KBM-7 (cell line): ENCODE measurements around the gene PPTC7.
"Not testable (repeated sequence)": the region's sequence is repeated elsewhere in the genome, so short reads cannot be mapped to it uniquely, and the experiment has no call there.

ENCODE experiments used
- DNase-seq: peaks from one replicate; pipeline ENCODE4 v3.0.0-alpha.2; 2015
- in situ Hi-C: fragments of 300-500 bp; cut with MboI; formaldehyde crosslinking; loops from 2 replicates; pipeline ENCODE4 v1.14.3; 2020; ENCODE audit warnings: low sequenced_read_pairs, low pct_unique_long_range_greater_than_20kb, mixed read lengths

Gene PPTC7

DNA sequence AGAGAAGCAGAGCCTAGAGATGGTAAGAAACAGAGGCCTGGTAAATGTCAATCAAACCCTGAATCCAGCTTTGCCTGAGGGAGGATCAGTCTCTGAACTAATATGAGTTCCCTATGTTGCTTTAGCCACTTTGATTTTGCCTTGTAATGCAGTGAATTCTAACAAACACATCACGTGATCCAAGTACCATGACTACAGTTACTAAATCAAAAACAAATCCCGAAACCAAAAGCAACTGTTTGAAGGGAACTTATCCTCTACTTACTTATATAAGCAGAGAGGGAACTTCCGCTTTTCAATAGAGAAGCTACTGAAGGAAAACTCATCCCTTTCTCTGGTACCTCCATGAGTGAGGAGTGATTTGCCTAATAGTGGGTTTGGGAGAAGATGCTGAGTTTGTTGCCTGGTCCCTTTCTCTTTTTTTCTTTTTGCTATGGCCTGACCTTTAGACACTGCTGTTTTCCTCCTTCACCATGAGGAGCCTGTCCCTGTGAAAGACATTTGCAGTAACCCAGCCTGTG is 7.7 kb upstream of the PPTC7 start:
- in situ Hi-C loops: no loop called here
- peak; percentile 87 for DNase-seq

DNA sequence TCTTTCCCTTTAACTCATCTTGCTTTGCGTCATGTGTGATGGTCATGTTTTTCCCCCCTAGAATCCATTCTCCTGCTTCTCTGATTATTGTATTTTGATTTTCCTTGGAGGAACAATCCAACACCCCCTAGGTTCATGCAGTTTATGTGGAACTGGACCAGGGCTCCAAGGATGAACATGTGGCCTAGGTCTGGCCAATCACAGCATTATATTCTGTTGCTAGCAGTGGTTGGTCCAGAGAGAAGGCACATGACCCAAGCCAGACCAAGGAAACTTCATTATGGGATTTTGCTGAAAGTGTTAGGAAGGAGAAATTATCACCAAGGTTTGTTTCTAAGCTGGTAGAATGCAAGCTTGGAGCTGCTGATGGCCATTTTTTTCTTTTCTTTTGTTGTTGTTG is 6.9 kb upstream of the PPTC7 start:
- in situ Hi-C loops: no loop called here
- no peak for DNase-seq

DNA sequence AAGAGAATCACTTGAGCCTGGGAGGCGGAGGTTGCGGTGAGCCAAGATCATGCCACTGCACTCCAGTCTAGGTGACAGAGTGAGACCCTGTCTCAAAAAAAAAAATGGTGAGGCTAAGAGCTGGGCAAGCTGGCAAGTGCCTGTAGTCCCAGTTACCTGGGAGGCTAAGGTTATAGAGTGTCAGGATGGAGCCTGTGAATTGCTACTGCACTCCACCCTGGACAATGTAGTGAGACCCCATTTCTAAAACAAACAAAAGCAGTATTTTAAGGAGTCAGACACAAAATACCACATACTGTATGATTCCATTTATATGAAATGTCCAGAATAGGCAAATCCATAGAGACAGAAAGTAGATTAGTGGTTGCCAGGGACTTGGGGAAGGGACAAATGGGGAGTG is 4.0 kb upstream of the PPTC7 start:
- DNase-seq, in situ Hi-C loops: not testable (repeated sequence)

DNA sequence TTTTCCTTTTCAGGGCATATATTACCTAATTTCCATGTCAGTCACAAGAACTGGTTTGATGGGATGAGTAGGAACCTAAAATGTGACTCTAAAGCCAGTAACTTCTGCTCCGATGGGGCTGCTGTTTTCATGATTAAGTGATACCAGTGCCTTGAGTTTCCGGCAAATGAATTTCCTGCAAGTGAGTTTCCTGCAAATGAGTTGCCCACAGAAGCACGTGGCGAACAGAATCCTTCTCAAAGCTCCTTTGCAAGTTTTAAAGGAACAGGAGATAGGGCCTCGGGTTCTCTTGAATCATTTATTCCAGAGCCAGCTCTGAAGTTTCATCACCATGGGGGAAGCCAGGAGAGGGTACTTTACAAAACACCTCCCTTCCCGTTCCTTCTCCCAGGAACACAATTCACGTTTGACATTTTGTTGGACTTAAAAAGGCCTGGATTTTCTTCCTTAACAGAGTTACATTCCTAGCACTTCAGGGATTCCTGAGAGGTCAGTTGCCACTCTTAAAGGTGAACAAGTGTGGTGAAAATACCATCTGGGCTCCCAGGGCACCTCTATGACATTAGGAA is 2.2 kb upstream of the PPTC7 start:
- peak; percentile 76 for DNase-seq
- in situ Hi-C loops: no loop called here

DNA sequence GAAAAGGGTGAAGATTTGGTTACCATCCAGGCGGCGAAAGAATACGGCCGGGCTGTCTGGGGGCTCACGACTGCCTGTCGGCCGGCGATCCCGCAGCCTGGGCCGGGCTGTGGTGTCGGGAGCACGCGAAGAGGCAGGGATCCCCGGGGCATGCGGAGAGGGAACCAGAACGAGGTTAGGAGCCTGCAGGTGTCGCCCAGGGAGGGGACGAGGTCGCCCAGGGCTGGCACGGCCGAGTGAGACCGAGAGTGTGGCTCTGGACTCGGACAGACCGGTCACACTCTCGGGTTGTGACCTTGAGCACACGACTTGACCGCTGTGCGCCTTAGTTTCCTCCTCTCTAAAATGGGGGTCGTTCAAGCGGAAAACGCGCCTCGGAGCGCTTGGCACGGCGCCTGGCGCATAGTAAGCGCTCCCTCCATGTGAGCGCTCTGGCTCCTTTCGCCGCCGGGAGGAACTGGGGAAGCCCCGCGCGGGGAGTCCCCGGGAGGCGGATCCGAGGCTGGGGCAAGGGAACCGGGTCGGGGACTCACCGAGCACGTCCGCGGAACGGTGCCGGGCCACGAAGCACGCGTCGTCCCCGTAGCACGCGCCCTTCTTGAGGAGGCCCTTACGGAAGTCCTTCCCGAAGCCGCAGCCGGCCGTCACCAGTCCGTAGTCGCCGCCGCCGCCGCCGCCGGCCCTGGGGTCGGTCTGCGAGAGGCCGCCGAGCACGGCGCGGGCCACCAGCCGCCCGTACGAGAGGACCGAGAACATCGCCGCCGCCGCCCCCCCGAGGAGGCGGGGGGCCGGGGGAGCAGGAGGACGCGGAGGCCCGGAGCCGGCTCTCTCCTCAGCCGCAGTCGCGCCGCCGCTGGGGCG is 612 bp downstream of the PPTC7 start:
- peak; percentile 79 for DNase-seq
- in situ Hi-C loops: no loop called here

DNA sequence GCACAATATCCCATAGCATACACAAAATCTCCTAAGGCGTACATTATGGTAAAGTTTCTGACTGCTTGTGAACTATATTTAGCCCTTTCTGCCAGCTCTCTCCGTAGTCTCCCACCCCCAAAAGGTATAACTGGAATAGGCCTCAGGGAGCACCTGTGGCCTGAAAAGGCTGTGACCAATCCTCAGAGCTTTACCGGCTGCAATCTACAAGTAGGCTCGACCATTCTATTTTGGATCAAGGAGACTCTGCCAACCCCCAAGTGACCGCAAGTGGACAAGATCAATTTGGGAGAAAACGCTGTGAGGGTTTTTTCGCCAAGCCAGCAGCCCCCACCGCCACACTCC is 1.2 kb downstream of the PPTC7 start:
- in situ Hi-C loops: no loop called here
- peak; percentile 37 for DNase-seq

DNA sequence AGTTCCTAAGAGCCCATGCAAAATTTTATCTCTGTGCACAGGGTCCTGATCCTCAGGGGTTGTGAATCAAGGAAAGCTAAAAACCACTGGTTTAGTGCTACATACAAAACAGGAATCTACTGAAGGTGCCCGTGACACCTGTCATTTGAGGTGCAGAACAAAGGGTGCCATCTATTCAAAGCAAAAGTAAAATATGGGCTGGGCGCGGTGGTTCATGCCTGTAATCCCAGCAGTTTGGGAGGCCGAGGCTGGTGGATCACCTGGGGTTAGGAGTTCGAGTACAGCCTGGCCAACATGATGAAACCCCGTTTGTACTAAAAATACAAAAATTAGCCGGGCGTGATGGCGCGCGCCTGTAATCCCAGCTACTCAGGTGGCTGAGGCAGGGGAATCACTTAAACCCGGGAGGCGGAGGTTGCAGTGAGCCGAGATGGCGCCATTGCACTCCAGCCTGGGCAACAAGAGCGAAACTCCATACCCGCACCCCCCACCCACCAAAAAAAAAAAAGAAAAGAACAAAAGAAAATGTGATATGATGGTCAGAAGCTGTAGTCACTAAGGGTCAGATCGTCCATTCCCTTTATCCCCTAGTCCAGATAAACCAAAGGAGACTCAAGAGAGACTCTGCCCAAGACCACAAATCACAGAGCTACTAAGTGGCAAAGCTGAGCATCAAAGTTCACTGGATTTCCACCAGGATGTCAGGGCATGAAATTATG is 3.4 kb downstream of the PPTC7 start:
- in situ Hi-C loops: no loop called here
- DNase-seq: no peak

DNA sequence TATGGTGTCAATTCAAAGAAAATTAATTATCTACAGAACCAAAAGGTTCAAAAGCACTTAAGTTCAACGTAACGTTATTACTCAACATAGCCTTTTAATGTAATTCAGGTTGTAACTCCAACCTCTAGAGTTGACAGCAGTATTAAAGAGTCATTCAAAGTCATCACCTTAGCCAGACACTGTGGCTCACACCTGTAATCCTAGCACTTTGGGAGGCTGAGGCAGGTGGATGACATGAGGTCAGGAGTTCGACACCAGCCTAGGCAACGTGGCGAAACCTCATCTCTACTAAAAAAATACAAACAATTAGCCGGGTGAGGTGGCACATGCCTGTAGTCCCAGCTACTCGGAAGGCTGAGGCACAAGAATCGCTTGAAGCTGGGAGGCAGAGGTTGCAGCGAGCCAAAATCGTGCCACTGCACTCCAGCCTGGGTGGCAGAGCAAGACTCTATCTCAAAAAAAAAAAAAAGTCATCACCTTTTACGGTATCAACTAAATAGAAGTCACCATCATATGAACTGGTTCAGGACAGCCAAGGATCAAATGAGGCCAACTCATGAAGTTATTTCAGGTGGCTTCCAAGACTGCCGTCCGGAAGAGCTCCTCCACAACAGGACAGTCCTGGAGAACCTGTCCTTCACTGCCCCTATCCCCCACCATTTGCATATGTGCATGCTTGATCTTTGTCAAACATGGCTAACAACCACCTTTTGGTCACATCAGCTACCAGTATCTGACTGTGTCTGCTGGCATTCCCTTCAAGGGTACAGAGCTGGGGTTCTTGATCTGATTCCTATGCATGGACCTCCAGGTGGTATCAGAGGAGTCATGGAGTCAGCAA is 4.2 kb downstream of the PPTC7 start:
- in situ Hi-C loops: no loop called here
- no peak for DNase-seq

DNA sequence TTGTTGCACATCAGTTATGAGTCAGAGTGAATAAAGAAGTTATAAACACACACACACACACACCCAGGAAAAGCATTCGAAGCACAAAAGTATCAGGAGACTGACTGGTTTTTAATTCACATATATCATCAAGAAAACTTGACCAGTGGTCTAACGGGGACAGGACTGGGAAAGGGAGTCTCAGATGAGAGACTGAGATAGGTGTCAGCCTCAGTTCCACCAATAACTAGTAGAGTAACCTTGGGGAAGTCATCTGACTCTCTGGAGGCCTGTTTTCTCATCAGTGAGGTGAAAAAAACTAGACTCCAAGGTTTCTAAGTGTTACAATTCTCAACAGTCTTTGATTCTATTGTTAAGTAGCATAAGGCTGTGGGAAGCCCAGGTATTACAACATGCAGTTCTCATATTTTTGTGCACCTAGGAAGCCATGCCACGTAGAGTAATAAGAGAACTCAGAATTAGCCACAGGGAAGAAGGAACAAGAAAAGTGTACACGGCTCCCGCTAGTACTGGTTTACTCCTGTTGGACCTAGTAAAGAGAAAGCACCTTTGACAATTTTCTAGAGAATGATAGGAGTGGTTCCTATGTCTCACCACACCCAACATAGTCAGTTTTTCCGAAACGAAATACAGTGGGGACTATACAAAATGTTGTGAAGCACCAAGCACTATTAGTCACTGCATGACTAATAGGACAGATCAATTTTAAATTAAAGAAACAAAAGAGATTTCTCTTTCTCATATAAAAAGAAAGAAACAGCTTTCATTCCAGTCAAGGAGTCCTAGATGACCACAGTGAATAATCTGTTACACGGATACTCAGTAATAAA is 5.0 kb downstream of the PPTC7 start:
- peak; percentile 56 for DNase-seq
- in situ Hi-C loops: no loop called here

DNA sequence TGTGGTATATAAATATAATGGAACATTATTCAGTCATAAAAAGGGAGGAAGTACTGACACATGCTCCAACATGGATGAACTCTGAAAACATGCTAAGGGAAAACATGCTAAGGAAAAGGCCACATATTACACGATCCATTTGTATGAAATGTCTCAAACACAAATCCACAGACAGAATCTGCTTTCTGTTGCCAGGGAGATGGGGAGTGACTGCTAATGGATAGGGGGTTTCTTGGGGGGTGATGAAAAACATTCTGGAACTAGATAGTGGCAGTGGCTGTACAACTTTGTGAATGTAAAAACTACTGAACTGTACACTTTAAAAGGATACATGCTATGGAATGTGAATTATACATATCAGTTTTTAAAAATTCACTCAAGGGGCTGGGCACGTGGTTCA is 6.6 kb downstream of the PPTC7 start:
- in situ Hi-C loops: no loop called here
- DNase-seq: no peak

DNA sequence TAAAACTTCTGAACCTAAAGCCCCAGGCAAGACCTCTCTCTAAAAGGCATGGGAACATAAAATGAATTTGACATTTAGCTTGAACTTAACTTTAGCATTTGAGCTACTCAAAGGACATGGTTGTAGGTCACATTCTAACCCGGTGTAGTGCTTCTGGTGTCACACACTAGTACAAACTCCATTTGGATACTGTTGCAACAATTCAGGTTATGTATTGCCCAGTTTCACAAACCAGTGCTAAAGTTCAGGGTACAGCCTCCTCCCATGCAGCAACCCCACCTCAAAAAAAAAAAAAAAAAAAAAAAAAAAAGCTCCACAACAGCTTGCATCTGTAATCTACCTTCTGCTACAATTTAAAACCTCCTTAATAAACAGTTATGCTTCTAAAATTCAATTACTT is 7.8 kb downstream of the PPTC7 start:
- in situ Hi-C loops: no loop called here

DNA sequence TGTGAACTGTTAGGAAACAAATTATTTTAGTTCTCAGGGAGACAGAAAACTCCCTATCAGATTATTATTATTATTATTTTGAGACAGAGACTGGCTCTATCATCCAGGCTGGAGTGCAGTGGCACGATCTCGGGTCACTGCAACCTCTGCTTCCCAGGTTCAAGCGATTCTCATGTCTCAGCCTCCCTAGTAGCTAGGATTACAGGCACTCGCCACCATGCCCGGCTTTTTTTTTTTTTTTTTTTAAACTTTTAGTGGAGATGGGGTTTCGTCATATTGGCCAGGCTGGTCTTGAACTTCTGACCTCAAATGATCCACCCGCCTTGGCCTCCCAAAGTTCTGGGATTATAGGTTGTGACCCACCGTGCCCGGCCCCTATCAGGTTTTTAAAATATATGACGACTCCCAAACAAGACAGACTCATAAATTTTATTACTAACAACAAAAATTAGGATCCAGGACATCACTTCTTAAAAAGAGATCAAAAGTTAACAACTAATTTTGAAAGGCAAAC is 8.3 kb downstream of the PPTC7 start:
- in situ Hi-C loops, DNase-seq: not testable (repeated sequence)

More for the DNA sequence above, 7.8 kb downstream of the PPTC7 start:
- no peak for DNase-seq

DNA sequence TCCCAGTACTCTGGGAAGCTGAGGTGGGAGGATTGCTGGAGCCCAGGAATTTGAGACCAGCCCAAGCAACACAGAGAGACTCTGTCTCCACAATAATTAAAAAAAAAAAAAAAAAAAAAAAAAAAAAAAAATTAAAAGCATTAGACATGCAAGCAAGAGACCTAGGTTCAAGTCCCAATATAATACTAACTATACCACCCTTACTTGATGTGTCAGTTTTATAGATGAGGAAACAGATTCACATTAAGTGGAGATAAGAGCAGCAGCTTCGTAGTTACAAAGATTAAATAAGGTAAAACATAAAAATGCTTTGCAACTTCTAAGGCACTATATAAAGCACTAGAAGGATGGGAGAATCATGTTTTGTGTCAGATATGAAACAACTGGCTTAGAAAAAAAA is 9.1 kb downstream of the PPTC7 start:
- in situ Hi-C loops: no loop called here
- DNase-seq: no peak

DNA sequence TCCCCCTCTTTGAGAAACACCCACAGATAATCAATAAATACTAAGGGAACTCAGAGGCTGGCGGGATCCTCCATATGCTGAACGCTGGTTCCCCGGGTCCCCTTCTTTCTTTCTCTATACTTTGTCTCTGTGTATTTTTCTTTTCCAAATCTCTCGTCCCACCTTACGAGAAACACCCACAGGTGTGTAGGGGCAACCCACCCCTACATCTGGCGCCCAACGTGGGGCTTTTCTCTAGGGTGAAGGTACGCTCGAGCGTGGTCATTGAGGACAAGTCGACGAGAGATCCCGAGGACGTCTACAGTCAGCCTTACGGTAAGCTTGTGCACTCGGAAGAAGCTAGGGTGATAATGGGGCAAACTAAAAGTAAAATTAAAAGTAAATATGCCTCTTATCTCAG is 12.3 kb downstream of the PPTC7 start:
- in situ Hi-C loops, DNase-seq: not testable (repeated sequence)

DNA sequence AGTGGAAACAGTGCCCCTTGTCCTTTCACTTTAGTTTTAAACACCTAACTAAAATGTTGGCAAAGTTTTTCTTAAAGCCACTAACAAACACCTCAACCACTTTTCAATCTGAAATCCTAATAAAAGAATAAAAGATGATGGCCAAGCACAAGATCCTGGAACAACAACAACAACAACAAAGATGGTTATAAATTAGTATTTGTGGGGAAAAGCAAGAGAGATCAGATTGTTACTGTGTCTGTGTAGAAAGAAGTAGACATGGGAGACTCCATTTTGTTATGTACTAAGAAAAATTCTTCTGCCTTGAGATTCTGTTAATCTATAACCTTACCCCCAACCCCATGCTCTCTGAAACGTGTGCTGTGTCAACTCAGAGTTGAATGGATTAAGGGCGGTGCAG is 13.3 kb downstream of the PPTC7 start:
- DNase-seq, in situ Hi-C loops: not testable (repeated sequence)

DNA sequence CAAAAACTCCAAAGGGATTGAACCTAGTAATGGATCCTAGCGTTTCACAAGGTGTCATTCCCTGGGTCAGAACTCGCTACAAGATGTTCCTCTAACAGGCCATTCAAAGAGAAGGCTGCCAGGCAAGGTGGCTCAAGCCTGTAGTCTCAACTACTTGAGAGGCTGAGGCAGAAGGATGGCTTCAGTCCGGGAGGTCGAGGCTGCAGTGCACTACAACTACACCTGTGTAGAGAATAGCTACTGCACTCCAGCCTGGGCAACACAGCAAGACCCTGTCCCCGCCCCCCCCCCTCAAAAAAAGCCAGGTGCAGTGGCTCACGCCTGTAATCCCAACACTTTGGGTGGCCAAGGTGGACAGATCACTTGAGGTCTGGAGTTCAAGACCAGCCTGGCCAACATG is 14.4 kb downstream of the PPTC7 start:
- DNase-seq: no peak
- in situ Hi-C loops: no loop called here

DNA sequence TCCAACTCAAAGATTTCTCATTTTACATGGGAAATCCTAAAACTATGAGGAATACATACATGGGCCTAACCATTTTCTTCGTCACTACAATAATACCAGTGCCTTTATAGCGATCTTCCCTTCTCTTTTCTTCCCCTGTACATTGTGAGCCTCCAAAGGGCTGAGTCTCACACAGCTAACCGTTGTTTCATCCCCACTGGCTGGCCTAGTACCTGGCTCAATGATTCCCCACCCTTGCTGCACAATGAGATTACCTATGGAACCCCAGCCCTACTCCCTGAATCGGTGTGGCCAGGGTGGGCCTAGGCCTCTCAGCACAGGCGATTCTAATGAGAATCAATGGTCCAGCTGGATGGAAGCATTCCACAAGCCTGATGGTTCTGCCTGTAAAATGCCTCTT is 16.1 kb downstream of the PPTC7 start:
- in situ Hi-C loops: no loop called here
- no peak for DNase-seq
